Right hindlimb (tissue), 1 donor: ENCODE data around the gene ULK2.
"Not testable (repeated sequence)": the region's sequence is repeated elsewhere in the genome, so short reads cannot be mapped to it uniquely, and the experiment has no call there.

Source experiments
- DNase-seq: peaks from one replicate; pipeline ENCODE4 v3.0.0-alpha.2; 2018

The ULK2 gene

DNA sequence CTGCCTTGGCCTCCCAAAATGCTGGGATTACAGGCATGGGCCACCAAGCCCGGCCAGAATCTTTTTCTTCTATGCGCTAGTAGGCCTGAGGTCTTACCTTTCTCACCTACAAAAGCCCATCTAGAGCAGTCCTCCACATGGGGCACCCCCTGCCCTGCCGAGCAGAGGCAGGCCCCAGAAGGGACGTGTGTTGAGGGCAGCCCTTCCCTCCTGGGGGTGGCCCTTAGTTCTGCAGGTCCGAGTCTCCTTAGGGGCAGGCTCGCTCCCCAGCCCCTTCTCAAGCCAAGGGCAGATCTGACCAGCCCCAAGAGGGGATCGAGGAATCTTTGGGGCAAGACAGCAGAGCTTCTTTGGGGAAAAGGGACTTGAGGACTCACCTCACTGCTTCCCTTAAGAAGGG is 101.7 kb downstream of the ULK2 start:
- no peak for DNase-seq

DNA sequence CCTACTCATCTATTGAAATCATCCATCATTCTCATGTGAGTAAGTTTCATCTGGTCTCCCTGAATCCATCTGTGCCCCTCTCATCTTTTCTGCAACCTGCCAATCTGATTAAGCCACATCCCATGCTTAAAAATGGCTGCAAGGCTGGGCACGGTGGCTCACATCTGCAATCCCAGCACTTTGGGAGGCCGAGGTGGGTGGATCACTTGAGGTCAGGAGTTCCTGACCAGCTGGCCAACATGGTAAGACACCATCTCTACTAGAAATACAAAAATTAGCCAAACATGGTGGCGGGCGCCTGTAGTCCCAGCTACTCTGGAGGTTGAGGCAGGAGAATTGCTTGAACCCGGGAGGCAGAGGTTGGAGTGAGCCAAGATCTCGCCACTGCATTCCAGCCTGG is 103.7 kb downstream of the ULK2 start:
- DNase-seq, result not testable (repeated sequence)

DNA sequence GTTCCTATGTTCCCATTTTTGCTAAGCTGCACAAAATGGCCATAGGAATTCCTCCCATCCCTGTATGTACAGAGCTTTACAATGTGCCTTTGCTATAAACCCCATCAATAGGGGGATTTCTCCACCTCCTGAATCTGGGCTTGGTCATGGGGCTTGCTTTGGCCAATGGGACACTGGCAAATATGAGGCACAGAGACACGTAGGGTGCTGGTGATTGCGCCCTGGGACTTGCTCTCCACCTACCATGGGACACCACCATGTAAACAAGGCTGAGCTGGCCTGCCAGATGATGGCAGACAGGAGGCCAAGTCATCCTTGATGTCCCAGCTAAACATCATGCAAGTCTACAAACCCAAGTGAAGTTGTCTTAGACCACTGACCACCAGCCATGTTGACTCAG is 104.3 kb downstream of the ULK2 start:
- no peak for DNase-seq

DNA sequence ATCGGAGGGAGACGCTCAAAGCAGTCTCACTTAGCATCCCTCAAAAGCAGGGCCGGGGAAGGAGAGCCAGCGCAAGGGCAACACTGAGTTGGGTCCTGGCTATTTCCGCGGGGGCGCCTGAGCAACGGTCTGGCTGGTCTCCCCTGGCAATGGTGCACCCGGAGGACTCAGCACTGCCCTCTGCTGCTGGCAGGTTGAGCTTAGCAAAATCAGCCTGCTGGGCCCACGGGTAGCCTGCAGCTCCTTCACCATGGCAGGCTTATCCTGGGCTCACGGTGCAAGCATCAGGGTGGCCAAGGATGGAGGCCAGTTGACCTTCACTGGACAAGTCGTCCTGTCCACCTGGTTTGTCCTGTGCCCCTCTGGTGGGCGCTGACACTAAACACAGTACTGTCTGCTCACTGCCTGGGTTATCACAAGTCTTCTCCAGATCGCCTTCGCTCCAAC is 105.2 kb downstream of the ULK2 start:
- peak; percentile 59 for DNase-seq

DNA sequence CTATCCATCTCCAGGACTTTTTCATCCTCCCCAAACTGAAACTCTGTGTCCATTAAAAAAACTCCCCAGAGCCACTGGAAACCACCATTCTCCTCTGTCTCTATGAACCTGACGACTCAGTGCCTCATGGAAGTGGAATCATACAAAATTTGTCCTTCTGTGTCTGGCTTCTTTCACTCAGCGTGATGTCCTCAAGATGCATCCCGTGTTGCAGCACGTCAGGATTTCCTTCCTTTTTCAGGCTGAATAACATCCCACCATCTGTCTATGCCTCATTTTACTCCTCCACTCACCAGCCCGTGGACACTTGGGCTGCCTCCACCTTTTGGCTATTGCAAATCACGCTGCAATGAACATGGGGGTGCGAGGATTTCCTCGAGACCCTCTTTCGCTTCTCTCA is 107.0 kb downstream of the ULK2 start:
- DNase-seq, result no peak

DNA sequence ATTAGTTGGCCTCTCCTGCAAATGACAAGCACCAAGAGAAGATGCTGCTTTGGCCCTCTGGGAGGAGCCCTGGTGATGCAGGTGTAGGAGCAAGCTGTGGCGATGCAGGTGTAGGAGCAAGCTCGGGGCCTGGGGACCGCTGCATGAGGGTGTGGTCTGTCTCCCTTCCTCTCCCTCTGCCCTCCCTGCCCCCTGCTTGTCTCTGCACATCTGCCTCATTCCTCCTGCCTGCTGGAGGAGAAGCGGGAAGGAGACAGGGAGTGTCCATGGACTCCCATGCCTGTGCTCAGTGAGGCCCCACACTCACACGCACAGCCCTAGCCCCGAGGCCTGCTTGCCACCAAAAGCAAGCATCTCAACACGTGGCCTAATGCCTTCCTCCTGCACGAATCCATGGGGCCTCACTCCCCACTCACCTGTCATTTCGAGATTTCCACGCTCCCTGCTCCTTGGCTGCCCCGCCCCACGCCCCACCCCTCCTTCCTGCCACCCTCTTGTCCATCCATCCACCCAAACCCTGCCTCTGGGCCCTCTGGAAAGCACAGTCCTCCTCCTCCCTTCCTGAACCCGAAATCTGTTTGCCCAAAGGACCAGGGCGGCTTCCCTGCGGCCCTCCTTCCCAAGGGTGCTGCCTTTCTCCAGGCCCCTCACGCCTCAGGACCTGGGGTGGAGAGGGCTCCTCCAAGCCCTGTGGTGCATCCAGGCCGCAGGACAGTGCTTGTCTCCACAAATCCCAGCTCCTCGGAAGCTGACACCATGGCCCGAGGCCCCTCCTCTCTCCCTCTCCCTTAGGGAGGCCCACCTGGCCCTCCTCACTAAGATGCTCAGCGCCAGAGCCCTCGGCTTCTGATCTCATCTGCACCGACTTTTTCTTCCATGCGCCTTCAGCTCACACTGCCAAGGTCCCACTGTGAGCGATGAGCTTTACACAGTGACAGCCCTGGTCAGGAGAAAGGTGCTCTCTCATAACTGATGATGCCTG is 107.9 kb downstream of the ULK2 start:
- no peak for DNase-seq

DNA sequence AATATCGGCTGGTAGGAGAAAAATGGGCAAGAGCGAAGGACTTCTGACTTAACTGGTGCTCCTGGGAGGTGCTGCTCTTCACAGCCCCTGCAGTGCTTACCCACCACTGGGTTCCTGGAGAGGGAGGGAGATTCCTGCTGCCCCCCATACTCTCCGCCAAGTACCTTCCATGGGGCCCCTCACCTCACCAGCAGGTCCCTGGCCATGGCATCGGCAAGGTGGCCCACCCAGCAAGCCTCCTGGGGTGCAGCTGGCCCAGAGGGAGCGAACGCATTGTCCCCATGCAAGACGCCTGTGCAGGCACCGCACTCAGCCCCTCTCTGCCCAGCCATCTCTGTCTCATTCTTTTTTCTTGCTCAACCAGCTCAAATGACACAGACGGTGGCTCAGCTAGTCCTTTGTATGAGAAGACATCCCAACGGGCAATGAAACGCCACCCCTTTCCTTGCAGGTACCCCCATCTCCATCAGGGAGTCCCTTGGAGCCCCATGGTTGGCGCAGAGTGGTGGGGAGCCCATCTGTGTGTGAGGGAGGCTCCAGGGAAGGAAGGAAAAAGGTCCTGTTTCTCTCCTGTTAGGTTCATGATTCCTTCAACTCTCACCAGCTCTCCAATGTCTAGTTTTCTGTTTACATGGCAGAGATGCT is 110.1 kb downstream of the ULK2 start:
- DNase-seq, result no peak

DNA sequence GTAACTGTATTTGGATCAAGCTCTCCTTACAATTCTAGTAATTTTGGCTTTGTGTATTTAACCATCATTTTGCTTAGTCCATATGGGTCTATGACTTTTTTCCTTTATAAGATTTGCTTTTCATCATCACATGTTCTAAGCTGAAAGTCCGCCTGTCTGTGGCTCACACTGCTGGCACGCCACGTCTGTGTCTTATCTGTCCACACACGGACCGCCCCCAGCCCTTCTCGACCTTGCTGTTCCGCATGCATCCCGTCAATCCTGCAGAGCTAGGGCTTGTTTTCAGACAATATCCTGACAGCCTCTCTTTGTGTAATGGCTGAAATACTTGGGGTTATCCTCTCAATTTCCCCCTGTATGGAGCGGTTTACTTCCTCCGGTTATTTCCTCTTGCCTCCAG is 111.2 kb downstream of the ULK2 start:
- DNase-seq, result no peak

DNA sequence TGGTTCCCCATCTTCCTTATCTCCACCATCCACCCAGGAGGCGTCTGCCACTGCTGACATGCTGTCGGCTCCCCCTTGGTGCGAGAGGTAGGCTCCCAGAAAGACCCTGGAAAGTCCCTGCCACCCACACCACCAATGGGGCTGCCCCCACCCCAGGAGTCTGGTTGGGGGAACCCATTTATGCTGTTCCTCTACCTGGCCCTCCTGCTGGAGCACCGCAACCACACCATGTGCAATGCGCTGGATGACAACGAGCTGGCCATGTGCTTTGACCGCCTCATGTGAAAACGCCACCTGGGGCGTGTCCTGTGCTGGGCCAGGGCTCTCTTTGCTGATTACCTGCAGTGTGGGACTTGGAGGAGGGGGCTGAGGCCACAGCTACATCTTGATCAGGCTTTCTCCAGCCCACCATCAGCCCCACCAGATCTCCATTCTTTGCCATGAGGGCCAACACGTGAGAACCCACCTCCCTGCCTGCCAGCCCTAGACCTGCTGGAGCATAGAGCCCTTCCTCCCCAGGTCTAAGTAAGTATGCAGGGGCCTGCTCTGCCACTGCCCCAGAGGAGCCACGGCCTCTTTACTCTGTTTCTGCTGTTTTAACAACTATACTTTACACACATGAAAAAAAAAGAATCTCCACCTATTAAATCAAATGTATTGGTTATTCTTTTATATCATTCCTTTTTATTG is 111.8 kb downstream of the ULK2 start:
- no peak for DNase-seq

DNA sequence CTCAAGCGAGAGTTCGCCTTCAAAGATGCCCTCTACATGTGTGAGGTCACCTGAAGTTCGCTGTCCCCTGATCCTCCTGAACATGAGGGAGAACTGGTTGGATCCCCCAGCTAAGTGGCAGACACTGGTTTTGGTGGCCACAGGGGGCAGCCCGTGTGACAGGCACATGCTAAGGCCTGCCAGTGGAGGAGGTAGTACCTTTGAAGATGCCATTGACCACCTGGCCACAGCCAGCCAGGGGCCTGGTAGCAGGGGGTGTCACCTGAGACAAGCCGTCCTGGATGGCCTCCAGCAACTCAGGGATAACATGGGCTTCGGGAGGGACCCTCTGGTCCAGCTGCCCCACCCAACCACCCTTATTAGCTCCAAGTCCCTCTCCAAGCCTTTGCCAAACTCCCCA is 112.3 kb downstream of the ULK2 start:
- no peak for DNase-seq

DNA sequence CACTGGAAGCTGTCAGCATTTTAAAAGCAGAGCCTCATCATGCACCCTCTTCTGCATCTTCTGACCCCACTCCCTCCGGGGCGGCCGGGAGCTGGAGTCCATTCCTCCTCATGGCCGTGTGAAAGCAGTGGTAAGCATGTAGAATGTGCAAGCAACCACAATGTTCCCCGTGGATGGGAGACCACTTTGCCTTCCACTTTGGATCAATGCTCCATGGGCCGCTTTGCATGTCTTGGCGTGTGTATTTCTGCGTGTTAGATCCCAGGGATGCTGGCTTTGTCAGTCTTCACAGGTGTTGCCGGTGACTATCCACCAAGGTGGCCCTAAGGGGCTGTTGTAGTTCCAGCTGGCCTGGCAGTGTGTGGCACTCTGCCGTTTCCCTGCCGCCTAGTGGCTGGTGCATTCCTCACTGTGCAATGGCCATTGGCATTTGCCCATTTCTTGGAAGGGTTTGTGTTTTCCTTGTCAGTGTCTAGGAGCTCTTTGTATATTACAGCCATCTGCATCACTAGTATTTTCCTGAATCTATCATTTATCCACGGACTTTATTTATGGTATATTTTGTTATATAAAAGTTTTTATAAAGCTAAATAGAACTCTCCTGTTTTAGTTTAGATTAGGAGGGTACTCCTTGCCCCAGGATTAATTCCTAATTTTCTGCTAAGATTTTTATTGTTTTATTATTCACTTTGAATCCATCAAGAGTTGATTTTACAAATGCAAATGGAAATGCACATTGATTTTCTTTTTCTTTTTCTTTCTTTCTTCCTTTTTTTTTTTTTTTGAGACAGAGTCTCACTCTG is 113.9 kb downstream of the ULK2 start:
- DNase-seq, result no peak

DNA sequence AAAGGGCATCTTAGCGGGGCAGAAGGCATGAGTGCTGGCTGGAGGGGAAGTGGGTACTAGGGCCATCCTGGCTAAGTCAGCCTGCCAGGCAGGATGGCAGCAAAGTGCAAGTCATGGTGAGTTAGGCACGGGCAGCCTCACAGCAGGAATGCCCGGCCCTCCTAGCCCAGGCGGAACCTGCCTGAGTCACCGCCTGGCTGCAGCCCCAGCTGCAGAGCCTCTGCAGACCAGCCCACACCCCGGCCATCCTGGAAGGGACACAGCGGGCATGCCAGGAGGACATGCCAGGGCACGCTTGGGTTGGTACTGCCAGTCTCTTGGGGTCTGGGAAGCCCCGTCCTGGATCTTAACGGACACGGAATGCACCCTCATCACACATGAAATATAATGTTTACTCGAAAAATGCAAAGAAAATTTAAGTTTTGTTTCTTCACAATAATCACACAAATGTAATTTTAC is 114.7 kb downstream of the ULK2 start:
- DNase-seq, result peak; percentile 56

DNA sequence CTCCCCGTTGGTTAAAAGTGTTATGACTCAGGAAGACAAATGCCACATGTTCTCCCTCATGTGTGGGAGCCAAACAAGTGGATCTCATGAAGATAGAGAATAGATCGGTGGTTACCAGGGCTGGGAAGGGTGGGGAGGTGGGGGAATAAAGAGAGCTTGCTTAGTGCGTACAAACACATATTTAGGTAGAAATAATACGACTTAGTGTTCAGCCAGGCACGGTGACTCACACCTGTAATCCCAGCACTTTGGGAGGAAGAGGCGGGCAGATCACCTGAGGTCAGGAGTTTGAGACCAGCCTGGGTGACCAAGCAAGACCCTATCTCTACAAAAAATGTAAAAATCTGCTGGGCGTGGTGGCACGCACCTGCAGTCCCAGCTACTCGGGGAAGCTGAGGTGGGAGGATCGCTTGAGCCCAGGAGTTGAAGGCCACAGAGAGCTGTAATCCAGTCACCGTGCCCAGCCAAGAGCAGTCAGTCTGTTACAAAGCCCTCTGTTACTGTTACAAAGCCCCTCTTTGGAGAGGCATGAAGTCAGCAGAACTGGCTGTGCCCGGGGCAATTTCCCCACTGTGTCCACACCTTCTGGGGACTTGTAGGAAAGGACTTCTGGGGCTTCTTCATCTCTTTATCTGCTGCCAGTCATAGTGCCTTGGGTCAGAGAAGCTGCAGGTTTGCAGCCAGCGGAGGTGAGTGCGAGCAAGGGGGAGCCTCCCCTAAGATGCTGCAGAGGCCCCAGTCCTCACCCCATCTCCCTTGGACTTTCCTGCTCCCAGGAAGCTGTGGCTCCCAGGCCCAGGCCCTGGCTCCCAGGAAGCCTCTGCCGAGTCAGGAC is 115.3 kb downstream of the ULK2 start:
- no peak for DNase-seq

DNA sequence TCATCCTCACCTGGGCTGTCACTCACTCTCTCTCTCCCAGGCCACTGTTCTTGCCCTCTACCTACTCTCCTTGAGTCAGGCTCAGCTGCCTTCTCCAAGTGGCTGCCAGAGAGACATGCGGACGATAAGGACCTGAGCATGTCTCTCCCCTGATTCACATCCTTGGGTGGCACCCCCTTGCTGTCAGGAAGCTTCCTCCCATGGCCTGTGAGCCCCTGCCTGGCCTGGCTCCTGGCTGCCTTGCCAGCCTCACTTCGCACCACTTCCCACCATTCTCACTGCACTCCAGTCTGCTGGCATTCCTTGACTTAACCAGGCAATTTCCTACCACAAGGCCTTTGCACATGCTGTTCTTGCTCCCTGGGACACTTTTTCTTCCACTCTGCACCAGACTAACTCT is 116.9 kb downstream of the ULK2 start:
- DNase-seq, result no peak

DNA sequence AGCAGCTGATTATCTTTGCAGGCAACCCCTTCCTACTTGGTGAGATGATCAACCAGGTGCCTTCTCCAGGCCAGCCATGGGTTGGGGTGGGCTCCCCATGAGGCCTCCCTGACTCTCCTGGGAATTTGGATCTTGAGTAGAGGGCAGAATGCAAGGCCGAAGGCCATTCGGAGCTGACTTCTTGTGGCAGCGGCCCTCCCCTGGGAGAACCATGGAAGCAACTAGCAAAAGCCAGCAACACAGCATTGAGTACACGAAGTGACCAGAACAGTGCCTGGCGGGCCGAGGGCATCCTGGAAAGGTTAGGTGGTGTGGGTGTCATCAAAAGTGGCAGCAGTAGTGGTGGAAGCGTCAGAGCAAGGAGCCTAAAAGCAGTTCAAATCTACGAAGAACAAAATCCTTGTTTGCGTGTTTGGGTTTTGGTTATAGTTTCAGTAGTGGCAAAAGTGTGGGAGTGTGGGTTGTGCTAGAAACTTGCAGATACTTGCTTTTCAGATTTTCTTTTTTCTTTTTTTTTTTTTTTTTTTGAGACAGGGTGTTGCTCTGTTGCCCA is 117.6 kb downstream of the ULK2 start:
- no peak for DNase-seq

DNA sequence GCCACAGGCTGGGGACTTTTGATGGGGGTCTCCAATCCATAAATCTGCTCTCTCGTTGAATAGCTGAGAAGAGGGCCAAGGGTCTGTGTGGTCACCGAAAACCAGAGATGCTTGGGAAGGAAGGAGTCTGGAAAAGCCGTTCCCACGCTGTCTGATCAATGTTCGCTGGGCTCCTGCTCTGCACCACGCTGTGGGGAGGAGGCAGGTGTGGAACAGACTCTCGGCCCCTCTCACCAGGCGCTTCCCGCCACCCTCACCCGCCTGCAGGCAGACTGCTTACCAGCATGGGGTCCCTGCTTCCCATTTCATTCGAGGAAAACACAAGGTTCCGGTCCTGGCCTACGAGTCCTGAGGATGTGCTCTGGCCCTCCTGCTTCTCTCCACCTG is 118.9 kb downstream of the ULK2 start:
- no peak for DNase-seq

DNA sequence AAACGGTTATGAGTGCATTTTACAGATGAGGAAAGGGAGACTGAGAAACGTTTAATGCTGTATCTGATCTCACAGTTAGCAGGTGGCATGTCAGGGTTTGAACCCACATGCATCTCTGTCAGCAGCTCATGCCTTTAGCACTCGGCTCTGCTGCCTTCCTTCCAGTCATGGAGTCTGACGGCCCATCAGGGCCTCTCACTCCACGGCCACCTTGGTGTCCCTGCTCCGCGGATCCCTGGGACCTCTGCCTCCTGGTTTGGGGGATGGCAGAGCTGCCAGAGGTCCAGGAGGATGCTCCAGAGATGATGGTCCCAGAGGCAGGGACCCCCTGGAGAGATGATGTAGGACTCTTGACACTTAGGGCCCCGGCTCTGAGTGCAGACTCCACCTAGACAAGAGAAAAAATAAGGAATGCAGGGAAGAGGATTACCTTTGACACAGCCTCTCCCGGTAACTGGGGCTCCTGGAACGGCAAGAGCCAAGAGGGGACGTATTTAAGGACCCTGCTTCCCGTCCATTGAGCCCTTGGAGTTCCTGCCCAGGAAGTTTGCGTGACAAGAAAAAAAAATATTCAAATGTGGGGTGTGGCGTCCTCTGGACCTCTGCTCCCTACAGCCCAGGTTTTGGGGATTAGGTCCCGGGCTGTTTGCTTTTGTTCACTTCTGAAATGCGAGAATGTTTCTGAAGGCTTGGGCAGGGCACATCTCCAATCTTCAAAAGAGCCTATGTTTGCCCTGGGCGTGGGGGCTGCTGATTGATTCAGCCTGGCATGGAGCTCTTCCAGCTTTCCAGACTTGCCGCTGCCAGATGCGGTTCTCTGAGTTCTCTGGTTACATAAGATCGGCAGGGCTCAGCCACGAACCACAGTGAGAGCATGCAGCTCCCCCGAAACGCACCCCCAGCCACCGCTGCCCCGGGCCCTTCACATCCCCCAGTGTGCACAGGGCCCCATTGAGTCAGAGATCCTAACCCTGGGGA is 119.6 kb downstream of the ULK2 start, which contains the start of gene ALDH3A1:
Gene ALDH3A1, minus strand, starts transcription at position 470 of the 978 bp plus-strand sequence. CDS start 3,169 bp downstream, outside the sequence.
- DNase-seq, result peak; percentile 61

DNA sequence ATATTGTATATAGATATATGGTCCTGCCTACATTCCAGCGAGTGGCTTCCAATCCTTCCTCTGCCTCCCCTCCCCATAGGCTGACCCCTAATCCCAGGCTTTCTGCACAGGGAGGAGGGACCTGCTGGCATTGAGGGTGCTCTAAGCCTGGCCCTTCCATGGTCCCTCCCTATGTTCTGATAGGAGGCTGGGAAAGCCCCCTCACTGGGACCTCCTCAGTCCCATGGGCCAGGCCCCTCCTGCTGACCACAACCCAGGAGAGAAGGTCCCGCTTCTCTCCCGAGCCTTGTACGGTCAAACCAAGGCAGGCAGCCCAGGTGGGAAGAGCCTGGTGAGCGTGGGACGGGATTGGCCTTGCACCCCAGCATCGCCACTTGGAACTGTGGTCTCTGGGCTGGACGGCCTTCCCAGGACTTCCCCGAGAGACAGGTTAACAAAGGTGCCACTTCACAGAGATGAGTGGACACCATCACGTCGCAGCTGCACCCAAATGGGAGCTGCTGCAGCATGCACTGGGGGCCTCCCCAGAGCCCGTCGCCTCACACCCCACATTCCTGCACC is 120.5 kb downstream of the ULK2 start:
- DNase-seq, result no peak

DNA sequence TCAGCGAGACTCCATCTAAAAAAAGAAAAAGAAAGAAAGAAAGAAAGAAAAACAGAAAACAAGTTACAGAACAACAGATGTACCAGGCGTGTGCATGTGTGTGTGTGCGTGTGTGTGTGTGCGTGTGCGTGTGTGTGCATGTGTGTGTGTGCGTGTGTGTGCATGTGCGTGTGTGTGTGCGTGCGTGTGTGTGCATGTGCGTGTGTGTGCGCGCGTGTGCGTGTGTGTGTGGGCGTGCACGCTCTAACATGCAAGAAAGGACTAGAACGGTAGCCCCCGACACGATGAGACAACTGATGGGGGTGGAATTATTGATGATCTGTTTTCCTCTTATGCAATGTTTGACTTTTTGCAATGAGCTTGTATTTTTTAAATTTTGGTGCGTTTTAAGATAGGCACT is 121.2 kb downstream of the ULK2 start:
- DNase-seq, result no peak
